Measurements from ENCODE around the gene CTR9.

CTR9 gene

DNA sequence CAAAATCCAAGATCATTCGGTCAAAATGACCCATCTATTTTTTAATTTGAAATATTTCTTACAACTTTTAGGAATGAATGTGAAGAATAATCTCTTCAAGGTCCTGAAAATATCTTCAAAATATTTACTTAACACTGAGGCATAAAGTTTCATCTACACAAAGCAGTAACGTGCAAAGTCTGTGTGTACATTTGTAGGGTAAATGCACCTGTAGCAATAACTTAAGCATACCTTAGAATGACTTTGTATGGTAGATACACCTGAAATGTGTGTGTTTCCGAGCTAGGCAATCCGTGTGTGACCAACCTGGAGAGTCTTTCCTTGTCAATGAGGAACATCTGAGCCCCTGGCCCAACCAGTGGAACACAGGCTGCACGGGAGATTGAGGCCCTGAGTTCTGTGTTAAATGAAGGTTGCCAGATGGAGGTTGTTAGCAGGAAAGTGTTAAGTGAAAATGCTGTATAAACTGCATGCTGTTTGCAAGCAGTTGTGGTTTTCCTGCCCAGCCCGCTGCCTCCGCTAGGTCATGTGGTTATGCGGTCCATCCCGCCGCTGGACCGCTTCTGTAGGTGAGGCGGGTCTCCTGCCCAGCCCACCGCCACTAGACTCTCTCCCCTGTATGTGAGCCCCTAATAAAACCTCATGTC, 7.6 kb upstream of the CTR9 start:
- peak; percentile 46 for DNase-seq

DNA sequence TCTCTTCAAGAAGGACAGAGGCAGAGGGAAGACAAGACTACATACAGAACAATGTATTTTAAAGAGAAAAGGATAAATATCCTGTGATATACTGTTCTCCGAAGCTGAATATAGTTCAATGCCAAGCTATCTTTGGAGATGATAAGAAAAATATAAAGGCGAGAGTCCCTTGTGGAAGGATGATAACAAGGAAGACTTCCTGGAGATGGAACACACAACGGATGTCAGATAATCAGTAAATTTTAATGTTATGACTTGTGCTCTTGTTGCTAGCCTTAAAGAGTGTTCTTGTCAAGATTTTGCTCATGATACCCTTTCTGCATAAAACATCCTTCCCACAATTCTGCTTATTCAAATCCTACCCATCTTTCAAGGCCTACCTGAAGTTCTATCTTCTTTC, 6.8 kb upstream of the CTR9 start:
- DNase-seq, result no peak

DNA sequence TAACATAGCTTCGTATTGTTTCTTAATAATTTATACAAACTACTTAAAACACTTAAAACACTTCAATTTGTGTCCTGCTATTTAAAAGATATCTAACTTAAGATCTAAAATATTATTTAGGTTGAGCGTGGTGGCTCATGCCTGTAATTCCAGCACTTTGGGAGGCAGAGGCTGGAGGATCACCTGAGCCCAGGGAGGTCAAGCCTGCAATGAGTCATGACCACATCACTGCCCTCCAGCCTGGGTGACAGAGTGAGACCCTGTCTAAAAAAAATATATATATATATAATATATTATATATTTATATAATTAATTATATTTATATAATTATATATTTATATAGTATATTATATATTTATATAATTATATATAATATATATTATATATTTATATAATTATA, 4.2 kb upstream of the CTR9 start:
- no peak for DNase-seq

DNA sequence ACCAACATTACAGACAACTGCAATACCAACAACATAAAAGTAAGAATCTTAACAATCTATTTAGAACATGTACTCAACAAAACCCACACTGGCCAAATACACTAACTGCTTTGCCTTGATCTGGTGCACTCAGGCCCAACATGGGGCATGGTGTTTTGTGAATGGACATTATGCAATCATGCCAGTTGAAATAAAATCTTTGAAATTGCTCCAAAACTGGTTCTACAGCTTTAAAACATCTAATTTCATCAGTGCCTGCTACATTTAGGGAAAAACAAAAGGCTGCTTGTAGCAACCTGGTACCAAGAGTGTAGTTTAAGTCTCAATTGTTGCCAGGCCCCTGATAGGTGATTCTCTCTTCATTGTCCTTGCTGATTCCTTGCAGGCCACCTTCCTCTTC, 3.3 kb upstream of the CTR9 start:
- DNase-seq, result no peak

DNA sequence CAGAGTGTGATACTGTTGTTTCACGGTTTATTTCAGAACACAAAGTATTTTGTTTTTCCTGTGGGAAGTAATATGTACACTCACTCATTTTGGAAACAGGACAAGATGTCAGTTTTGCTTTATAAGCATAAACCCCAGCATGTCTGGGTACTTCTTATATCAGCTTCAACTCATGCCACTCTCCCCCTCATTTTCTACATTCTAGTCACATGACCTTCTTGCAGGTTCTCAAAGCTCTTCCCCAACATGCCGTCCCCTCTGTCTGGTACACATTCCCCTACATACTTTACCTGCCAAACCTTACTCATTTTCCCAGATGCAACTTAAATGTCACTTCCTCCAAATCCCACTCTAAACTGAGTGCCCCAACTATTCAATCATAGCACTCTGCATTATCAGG, 1.6 kb upstream of the CTR9 start:
- DNase-seq, result no peak

DNA sequence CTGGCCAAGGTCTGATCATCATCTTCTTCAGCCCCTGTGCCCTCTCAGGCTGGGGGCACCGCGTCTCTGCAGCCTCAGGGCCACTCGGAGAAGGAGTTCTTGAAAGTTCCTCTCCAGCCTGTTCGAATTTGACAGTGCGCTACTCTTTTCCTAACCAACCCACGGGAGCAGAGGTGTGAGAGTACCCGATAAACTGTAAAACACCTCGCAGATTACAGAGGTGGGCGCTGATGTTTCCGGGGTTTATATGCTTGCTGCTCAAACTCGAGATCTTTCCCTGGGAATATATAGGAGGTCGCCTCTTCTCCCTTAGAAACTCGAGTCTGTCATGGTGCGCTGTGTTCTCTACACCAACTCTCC, 515 bp downstream of the CTR9 start:
- DNase-seq, result no peak

DNA sequence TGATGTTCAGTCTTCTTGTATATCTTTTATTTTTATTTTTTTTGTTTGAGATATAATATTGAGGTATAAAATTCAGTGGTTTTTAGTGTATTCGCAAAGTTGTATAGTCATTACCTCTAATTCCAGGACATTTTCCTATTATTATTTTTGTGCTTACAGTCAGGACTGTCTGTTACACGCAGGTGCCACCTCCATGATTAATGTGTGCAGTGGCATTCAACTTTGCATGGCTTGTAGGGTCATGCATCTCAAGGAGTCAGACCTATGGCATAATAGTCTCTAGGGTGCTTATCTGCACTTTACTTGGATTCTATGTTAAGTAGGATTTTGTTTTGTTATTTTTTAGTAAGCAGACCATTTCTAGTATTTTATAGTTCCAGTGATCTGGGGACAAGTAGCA, 1.0 kb downstream of the CTR9 start:
- DNase-seq, result no peak

DNA sequence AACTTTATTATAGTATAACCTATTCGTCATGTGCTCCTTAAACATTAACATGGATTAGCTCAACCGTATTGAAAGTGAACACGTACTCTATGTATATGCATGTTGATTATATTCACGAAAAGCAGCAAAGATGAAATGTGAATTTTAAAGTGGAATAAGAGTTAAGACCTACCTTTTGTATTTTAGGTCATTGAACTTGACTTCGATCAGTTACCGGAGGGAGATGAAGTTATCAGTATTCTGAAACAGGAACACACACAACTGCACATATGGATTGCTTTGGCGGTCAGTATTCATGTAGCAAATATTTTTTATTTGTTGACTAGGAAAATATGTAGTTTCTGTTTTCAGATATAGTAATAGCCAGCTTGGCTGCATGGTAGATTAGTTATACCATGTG, 1.4 kb downstream of the CTR9 start:
- no peak for DNase-seq

DNA sequence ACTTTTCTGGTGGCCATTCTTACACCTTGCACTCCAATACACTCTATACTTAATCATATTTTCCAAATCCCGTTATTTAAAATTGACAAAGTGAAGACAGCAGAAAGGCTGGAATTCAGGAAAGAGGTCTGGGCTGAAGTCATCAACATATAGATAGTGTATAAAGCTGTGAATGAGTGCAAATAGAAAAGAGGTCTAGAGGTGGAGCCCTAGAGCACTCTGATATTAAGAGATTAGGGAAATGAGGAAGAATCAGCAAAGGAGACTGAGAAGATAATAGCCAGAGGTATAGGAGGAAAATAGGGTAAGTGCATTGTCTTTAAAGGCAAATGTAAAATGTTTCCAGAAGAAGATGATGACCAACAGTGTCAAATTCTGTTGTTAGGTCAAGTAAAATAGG, 7.9 kb downstream of the CTR9 start:
- DNase-seq, result no peak

DNA sequence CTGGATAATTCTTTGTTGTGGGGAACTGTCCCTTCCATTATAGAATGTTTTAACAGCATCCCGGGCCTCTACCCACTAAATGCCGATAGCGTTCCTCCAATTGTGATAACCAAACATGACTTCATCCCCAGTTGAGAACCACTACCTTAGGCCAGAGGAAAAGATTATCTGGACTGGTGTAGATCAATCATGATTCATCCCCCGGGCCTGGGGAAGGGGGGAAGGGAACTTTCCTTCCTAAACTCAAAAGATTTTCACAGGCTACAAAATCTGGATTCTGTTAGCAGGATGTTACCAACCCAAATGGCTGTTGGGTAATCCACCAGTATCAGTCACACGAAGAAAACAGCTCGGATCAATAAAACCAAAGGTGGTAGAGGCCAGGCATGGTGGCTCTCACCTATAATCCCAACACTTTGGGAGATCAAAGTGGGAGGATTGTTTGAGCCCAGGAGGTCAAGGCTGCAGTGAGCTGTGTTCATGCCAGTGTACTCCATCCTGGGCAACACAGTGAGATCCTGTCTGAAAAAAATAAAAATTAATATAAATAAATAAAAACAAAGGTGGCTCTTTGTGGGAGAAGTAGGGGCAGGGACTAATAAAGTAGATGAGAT, 10.1 kb downstream of the CTR9 start:
- no peak for DNase-seq

DNA sequence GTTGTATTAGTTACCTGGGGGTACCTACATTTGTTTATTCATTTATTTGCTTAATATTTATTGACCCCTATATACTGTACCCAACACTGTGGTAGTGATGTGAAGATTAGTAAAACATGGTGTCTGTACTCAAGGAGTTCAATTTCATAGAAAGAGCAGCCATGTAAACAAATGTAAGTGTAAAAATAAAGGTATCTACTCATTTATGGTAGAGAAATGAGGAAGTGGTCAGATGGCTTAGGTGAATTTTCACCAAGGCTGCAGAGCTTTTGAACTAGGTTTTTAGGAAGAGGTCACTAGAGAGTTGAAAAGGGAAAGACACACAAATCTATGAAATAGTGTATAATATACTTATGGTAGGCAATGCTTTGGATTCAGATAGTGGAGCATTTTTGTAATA, 11.1 kb downstream of the CTR9 start:
- DNase-seq, result no peak

DNA sequence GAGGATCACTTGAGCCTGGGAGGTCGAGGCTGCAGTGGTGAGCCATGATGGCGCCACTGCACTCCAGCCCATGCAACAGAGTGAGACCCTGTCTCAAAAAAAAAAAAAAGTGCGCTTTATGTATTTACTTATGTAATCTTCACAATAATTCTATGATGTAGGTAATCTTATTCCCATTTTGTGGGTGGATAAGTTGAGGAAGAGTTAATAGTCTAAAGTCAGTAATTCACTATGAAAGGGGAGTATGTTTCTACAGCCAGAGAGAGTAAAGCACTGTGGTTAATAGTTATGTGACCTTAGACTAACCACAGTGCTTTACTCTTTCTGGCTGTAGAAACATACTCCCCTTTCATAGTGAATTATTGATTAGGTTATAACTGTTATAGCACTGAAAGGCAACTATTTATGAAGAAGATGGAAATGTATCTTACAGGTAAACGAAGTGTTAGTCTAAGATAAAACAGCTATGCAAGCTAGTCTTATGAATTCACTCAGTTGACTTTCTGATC, 11.9 kb downstream of the CTR9 start:
- DNase-seq, result no peak

DNA sequence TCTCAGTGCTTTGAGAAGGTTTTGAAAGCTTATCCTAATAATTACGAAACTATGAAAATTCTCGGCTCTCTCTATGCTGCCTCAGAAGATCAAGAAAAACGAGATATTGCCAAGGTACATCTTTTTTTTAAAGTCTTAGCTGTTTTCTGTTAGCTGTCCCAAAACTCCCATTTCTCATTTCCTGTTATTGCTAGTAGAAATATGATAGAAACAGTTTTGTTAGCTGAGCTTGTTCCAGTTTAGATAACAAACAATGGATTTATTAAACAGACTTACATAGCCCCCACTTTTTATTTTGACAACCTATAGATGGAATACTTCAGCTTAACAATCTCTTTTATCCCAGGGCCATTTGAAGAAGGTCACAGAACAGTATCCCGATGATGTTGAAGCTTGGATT, 12.7 kb downstream of the CTR9 start:
- DNase-seq, result no peak

DNA sequence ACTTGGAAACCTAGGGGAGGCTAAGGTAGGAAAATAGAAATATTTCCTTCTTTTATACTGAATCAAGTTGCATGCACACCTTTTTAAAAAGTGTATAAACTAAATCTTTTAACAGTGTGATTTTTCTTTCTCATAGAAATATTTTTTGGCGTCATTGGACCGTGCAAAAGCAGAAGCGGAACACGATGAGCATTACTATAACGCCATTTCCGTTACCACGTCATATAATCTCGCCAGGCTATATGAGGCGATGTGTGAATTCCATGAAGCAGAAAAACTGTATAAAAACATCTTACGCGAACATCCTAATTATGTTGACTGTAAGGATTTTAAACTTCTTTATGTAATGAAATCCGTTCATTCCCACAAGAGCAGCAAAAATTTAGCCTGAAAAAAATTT, 13.4 kb downstream of the CTR9 start:
- no peak for DNase-seq

DNA sequence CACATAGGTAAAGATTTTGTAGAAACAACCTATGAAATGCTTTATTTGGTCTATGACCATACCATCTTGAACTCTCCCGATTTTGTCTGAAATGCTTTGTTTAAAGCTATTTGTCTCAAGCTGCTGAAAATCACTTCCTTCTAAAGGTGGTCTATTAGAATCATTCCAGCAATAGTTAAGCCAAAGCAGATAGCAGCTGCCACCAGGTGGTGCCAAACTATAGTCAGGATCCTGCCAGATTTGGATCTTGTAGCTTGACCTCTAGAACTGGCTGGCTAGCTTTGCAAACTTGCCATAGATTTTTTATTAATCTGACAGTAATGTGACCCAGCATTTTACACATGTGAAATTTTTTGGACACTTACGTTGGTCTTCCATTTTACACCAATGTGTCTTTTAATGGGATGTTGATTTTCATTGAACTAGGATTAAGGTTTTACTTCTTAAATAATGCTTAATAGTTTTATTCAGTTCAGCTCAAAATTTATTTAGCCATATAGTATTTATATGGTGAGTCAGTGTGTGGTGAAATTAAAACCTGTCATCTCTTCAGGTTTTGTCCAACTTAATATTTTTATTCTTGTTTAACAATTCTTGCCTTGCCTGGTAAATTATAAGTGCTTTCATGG, 19.7 kb downstream of the CTR9 start:
- peak; percentile 40 for DNase-seq

DNA sequence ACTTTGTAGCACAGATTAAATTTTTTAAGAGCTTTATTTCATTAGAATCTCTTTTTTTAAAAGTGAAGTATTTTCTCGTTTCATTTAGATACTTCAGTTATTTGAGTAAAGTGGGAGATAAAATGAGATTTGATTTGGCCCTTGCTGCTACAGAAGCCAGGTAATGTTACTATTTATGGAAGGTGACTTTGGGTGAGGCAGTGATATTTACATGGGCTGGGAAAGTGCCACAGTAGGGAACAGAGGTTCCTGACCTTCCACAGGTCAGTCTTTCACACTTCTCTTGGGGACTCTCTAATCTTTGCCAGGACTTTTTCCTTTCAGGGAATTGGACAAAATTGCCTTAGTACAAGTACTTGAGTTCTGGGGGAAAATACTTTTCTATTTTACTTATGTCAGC, 20.4 kb downstream of the CTR9 start:
- DNase-seq, result no peak

DNA sequence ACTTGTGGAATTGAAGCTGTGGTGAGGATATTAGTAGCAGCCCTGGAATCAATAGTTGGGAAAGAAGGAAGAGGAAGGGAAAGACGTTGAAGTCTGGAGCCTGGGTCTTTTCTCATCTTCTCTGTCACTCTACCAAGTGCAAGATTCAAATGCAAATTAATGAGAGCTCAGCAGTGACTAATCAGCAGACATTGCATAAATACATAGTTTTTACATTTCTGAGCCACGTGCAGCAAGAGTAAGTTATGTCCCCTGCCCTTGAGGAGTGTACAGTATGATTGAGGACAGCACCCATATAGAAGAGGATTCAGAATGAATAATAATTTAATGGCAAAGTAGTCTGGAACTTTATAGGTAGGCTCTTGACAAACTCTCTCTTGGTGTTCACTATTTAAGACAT, 23.8 kb downstream of the CTR9 start:
- DNase-seq, result no peak

DNA sequence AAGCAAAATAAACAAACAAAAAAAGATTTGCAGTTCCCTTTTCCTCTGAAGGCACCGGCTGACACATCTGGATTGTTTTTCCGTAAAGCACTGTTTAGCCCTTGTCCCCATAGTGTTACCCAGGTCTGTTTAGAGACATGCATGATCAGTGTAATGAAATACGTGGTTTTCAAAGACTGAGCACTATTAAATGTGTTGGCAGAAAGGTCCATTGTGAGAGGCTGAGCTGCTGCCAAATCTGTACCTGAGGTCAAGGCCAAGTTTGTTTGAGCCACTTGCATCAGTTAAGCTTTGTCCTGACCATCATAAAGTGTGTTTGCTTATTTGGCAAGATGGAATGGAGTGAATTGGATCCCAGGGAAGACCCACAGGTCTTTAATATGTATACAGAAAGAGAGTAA, 26.3 kb downstream of the CTR9 start:
- DNase-seq, result no peak

DNA sequence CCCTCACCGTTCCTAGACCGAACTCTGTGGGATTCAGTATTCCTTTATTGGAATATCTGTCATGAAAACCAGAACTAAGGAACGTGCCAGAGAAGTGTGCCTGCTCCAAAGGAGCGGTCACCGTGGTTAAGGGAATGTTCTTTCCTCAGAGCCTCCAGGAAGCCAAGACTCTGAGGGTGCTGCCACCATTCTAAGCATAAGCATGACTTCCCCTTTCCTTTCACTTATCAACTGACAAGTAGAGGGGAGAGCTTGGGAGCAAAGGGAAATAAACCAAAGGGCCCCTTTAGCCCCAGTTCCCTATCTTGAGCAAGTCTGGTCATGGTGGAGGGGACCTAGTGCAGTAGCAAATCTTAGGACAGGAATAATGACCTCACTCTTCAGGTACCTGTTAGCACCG, 26.8 kb downstream of the CTR9 start:
- DNase-seq, result no peak

DNA sequence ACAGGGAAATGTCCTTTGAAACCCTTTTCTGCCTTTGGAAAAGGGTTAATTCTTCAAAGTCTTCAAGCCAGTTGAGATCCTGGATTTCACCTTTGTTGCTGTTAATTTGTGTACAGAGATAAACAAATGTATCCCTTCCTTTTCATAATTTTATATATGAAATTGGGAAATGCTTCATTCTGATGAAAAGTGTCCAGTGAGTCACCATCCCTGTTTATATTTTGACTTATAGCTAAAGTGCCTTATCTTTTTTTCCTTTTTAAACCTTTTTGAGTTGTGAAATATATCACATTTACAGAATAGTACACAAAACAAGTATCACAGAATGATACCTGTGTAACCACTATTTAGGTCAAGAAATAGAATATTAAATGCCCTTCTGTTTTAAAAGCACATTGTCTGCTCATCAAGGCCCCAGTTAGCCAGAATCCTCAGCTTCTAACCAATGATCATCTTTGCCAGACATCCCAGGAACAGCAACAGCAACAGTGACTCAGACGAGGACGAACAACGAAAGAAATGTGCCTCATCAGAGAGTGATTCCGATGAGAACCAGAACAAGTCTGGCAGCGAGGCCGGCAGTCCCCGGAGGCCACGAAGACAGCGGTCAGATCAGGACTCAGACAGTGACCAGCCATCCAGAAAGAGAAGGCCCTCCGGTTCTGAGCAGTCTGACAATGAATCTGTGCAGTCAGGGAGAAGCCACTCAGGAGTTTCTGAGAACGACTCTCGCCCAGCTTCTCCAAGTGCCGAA, 27.3 kb downstream of the CTR9 start:
- no peak for DNase-seq

DNA sequence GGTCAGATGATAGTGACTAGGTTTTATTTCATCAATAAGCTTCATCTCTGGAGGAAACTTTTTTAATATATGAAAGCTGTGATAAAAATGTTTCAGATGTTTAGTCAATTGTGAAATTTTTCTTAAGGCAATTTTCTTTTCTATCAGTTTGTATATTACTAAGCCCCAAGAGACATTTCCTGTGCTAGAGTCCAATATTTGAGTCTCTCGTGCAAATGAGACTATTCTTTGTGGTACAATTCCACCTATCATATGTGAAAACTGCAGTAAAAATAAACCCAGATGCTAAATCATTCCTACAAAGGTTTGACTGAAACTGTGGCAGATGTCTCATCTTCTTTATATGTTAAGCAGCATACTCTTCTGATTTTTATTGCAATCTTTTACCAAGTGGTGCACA, 28.0 kb downstream of the CTR9 start:
- no peak for DNase-seq

DNA sequence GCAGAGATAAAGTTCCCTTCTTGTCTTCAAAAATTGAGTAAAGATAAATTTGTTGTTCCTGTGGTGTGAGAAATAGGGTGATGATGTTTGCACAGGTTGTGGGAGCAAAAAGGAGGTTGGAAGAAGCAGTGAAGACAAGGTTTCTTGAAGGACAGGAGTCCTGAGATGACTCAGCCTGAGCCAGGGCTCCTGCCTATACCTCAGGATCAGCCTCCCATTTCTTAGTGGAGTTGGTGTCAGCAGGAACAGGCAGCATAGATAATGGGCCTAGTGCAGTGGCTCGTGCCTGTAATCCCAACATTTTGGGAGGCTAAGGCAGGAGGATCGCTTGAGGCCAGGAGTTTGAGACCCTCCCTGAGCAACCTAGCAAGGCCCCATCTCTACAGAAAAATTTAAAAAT, 29.0 kb downstream of the CTR9 start:
- DNase-seq, result no peak

DNA sequence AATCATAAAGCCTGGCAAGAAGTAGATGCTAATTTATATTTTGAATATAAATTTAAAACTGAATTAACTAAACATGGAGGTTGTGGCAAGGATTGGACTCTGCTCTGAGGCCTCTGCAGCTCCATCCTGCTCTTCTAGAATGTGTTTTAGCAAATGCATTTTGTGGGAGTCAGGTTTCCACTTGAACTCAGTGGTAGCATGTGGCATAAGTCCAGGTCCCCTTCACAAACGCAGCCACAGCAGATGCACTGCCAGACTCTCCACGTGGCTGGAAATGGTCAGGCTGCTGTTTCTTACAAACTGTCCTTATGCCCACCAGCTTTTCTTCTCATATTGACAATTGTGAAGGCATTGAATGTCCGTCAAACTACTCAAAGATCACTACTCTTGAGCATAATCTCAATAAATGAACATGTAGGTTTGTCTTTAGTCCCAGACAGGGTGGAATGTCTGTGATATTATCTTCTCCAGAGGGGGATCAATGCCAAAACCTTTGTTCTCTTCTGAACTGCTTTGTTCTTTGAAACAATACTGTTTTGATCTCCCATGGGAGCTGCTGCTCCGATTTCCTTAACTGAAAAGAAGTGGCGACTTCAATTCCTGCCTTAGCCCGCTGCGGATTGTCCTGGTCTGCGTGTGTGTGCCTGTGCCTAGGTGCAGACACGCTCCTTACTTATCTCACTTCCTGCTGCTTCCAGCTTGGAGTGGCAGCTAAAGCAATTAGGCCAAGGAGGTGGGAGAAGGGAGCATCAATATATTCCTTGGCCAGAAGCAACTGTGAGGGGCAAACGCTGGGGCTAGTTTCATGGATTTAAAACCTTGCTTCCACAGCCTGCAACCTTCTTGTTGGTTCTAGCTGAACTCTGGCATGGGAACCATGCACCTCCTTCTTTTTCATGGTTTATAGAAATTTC, 33.4 kb downstream of the CTR9 start:
- no peak for DNase-seq
